Fibroblast of pulmonary artery (primary cell): ENCODE measurements around the gene MRAP2.
"Not testable (repeated sequence)": the region's sequence is repeated elsewhere in the genome, so short reads cannot be mapped to it uniquely, and the experiment has no call there.

Source experiments
- DNase-seq: peaks from one replicate; pipeline ENCODE4 v3.0.0-alpha.2; 2010; ENCODE audit warnings: low read depth
- H3K4me3 ChIP-seq: replicated peaks from 2 replicates; pipeline ENCODE4 v1.5.1; 2011; ENCODE audit warnings: low read depth, mild to moderate bottlenecking, control low read depth, low read length, moderate library complexity
- TF ChIP-seq, protein P1 (sequence below): IDR thresholded peaks from 2 replicates; pipeline ENCODE4 v1.5.1; 2011; ENCODE audit warnings: mild to moderate bottlenecking, control low read depth, low read length, inconsistent platforms; ENCODE audit errors: missing control alignments

MRAP2 gene

DNA sequence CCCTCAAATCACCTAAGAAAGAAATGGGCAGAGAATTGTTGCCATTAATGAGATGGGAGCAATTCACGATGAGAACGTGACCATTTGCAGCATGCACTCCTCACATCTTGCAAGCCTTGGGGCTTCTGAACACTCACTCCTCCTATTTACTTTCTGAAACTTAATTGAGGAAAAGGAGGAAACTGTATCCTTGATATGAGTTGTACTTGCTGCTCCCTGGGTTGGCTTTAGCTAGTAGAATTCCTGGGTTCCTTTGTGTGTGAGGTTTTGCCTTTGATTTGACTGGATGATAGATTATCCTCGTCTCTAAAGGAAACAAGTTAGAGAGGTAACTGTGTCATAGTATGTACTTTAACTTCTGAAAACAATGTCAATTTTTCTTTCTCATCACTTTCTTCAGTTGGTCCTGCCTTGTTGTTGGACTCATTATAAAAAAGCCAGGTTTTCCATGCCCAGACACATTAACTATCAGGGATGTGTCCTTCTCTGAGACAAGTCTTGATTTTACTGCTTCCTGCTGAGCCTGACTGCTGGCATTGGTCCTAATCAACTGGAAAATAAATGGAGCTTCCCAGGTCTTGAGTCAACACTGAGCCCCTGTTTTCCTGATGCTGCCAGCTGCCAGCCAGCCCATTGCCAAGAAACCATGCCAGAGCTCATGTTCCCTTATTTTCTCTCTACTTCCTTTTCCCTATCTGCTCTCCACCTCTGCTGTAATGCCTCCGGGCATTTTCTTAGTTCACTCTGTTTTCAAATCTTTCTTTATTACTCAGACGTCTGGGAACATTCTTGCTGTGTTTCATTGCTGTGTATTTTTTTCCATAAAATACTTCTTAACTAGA, 6.0 kb upstream of the MRAP2 start:
- TF ChIP-seq, protein P1, sequence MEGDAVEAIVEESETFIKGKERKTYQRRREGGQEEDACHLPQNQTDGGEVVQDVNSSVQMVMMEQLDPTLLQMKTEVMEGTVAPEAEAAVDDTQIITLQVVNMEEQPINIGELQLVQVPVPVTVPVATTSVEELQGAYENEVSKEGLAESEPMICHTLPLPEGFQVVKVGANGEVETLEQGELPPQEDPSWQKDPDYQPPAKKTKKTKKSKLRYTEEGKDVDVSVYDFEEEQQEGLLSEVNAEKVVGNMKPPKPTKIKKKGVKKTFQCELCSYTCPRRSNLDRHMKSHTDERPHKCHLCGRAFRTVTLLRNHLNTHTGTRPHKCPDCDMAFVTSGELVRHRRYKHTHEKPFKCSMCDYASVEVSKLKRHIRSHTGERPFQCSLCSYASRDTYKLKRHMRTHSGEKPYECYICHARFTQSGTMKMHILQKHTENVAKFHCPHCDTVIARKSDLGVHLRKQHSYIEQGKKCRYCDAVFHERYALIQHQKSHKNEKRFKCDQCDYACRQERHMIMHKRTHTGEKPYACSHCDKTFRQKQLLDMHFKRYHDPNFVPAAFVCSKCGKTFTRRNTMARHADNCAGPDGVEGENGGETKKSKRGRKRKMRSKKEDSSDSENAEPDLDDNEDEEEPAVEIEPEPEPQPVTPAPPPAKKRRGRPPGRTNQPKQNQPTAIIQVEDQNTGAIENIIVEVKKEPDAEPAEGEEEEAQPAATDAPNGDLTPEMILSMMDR, result no peak
- peak; percentile 49 for DNase-seq
- H3K4me3 ChIP-seq, result no peak overlapping the region

DNA sequence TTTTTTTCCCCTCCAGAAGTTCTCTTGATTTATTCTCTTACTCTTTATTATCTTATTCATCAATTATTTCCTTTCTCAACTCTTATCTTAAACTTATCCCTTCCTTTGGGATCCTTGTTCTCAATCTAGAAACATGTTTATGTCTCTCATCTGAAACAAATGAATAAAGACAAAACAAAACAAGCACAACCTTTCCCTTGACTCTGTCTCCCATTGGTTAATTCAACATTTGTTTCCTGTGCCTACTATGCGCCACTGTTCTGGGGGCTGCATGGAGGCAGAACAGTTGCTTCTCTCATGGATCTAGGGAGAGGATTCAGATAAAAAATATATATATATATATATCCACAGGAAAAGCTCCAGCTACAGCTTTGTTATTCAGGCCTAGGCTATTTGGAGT, 5.2 kb upstream of the MRAP2 start:
- TF ChIP-seq, protein P1, result no peak
- no peak overlapping the region for H3K4me3 ChIP-seq
- DNase-seq, result no peak

DNA sequence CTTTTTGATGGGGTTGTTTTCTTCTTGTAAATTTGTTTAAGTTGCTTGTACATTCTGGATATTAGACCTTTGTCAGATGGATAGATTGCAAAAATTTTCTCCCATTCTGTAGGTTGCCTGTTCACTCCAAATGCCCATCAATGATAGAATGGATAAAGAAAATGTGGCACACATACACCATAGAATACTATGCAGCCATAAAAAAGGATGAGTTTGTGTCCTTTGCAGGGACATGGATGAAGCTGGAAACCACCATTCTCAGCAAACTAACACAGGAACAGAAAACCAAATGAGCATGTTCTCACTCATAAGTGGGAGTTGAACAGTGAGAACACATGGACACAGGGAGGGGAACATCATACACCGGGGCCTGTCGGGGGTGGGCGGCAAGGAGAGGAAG, 1.6 kb upstream of the MRAP2 start:
- not testable (repeated sequence) for H3K4me3 ChIP-seq, DNase-seq

DNA sequence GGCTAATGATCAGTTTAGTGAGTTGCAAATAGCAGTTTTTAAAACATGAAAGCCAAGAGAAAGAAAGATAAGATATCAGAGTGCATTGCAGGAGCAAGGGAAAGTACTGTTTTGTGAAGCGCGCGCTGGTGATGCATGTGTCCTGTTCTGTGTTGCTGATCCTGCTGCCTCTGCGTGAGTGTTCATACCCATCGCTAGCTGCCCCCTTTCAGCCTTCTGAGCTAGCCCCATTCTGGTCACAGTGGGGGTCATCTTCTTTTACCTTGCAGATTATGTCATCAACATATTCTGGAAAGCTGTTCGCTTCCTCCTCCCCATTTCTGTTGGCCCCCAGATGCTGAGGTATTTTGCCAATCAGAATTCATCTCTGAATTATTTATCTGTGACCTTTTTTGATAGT, 1.9 kb downstream of the MRAP2 start:
- no peak for DNase-seq
- H3K4me3 ChIP-seq, result no peak overlapping the region
- TF ChIP-seq, protein P1, result no peak

DNA sequence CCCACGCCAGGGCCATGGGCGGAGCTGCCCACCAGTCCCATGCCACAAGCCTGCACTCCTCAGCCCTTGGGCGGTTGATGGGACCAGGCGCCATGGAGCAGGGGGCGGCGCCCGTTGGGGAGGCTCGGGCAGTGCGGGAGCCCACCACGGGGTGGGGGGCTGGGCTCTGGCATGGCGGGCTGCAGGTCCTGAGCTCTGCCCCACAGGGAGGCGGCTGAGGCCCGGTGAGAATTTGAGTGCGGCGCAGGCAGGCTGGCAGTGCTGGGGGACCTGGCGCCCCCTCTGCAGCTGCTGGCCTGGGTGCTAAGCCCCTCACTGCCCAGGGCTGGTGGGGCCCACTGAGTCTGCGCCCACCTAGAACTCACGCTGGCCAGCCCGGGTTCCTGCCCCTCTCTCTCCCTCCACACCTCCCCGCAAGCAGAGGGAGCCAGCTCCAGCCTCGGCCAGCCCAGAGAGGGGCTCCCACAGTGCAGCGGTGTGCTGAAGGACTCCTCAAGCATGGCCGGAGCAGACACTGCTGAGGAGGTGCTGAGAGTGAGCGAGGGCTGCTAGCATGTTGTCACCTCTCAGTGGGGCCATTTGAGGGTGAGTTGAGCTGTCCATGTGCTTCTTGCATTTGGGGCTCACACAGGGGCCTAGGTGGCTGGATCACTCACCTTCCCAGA, 4.0 kb downstream of the MRAP2 start:
- no peak overlapping the region for H3K4me3 ChIP-seq
- DNase-seq, result no peak
- TF ChIP-seq, protein P1, result no peak

DNA sequence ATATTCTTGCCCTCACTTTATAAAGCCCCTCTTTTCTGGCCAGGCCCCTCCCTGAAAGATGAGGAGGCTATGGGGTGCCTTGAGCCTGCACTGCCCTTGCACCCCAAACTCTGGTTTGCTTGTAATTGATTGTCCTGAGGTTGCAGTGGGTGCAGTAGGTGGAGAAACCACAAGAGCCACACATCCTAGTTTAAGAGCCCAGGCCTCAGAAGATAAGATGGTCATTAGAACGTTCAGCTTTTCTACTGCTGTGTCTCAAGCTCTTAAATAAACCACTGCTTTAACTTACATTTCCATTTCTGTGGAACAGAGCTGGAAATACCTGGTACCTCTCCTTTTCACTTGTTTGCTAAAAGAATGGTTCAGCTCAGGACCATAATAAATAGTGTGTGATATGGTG, 9.0 kb downstream of the MRAP2 start:
- TF ChIP-seq, protein P1, result no peak
- no peak overlapping the region for H3K4me3 ChIP-seq
- DNase-seq, result no peak

DNA sequence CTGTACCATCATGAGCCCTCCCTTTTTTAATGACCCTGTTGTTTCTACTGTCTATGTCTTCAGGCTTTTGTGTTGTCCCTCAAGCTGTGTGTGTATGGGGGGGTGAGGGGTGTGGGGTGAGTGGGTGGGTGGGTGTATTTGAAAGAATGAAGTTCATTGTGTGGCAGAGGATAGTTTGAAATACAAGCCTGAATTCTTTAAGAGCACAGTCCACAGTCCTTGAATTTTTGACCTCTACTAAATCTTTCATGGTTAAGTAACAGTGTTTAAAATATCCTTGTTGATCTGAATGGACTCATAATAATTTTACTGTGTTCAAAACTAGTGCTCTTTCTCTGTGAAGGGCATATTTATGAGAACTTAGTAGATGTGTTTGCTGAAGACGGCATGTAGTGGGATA, 10.0 kb downstream of the MRAP2 start:
- TF ChIP-seq, protein P1, result no peak
- H3K4me3 ChIP-seq, result no peak overlapping the region
- no peak for DNase-seq
